Measurements from ENCODE around the gene CCSER1.

CCSER1 gene

DNA sequence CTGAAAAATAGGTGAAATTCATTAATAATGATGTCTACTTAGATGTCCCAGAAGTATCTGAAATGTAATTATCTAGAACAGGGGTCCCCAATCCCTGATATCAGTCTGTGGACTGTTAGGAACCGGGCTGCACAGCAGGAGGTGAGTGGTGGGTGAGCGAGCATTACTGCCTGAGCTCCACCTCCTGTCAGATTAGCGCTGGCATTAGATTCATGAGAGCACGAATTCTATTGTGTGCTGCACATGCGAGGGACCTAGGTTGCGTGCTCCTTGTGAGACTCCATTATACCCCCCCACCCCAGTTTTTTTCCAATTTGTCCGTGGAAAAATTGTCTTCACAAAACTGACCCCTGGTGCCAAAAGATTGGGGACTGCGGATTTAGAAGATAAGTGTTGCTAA lies 458.8 kb downstream of the CCSER1 start:
- TF ChIP-seq, protein P1, sequence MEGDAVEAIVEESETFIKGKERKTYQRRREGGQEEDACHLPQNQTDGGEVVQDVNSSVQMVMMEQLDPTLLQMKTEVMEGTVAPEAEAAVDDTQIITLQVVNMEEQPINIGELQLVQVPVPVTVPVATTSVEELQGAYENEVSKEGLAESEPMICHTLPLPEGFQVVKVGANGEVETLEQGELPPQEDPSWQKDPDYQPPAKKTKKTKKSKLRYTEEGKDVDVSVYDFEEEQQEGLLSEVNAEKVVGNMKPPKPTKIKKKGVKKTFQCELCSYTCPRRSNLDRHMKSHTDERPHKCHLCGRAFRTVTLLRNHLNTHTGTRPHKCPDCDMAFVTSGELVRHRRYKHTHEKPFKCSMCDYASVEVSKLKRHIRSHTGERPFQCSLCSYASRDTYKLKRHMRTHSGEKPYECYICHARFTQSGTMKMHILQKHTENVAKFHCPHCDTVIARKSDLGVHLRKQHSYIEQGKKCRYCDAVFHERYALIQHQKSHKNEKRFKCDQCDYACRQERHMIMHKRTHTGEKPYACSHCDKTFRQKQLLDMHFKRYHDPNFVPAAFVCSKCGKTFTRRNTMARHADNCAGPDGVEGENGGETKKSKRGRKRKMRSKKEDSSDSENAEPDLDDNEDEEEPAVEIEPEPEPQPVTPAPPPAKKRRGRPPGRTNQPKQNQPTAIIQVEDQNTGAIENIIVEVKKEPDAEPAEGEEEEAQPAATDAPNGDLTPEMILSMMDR (IDR thresholded peaks at IDR 0.05; ENCODE audit: extremely low read depth, missing control alignments): no peak

DNA sequence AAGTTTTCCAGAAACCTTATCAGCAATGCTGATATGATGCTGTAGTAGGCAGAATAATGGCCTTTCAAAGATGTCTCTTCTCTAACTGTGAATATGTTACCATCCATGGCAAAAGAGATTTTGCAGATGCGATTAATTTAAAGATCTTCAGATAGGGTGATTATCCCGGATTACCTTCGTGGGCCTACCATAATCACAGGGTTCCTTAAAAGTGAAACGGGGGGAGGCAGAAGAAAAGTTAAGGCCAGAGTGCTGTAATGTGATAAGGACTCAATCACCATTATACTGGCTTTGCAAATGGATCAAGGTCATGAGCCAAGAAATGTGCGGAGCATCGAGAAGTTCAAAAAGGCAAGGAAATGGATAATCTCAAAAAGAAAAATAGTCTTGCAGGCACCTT lies 459.6 kb downstream of the CCSER1 start:
- TF ChIP-seq, protein P1 (IDR thresholded peaks at IDR 0.05; ENCODE audit: extremely low read depth, missing control alignments): no peak
- no peak for DNase-seq (ENCODE audit: low spot score)

More for the DNA sequence above, 458.8 kb downstream of the CCSER1 start:
- DNase-seq (ENCODE audit: low spot score): no peak

GRCh38 chr4:90597927-90598326 lies 470.7 kb downstream of the CCSER1 start:
- TF ChIP-seq, protein P1 (IDR thresholded peaks at IDR 0.05; ENCODE audit: extremely low read depth, missing control alignments): no peak
- no peak for DNase-seq (ENCODE audit: low spot score)

- TF ChIP-seq, protein P1 (IDR thresholded peaks at IDR 0.05; ENCODE audit: extremely low read depth, missing control alignments): no peak
- DNase-seq (ENCODE audit: low spot score): no peak
These were observed 471.5 kb downstream of the CCSER1 start for GRCh38 chr4:90598741-90599140.

DNA sequence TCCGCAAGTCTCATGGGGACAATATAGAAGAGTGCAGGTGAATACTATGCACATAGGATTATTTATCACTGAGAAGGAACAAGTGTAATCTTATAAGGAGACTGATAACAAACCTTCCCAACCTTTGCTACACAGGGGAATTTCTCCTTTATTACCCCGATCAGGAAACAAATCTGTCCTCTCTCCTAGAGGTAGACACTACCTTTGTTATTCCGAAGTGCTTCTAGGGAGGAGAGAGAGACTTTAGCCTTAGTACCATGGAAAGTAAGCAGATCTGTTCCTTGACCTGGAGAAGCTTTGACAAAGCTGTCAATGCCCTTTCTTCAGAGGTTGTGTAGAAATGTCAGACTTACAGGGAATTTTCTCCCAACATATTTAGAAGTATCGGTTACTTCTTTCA lies 475.5 kb downstream of the CCSER1 start:
- DNase-seq (ENCODE audit: low spot score): no peak

DNA sequence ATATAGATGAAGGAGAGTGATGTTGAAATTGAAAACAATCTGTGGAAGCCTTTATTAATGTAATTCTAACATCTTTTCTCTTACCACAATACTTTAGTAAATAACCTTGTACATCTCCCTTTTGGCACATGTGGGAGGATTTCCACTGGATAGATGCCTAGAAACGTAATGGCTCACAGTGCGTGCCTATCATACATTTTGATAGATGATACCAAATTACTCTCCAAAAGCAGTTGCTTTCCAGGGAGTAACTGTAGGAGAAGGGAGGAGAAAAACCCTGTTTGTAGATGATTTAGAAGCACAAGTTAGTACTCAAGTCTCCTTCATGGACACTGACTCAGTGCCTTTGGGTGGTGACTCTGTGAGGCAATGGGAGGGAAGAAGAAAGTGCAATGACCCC lies 476.3 kb downstream of the CCSER1 start:
- DNase-seq (ENCODE audit: low spot score): no peak
- TF ChIP-seq, protein P1 (IDR thresholded peaks at IDR 0.05; ENCODE audit: extremely low read depth, missing control alignments): no peak

More for the DNA sequence above, 475.5 kb downstream of the CCSER1 start:
- TF ChIP-seq, protein P1 (IDR thresholded peaks at IDR 0.05; ENCODE audit: extremely low read depth, missing control alignments): no peak

GRCh38 chr4:90606781-90607180 lies 479.6 kb downstream of the CCSER1 start:
- DNase-seq (ENCODE audit: low spot score): no peak
- TF ChIP-seq, protein P1 (IDR thresholded peaks at IDR 0.05; ENCODE audit: extremely low read depth, missing control alignments): no peak
